HepG2 (cell line): ENCODE measurements around the gene FBXW12. TPM values are rescaled to one million over a fixed set of nuclear protein-coding genes. Genes with fewer than 3 reads are reported as not detected.

Experiments used
- ATF7 ChIP-seq, 2 experiments: fragments of 450-650 bp in 1 of 2; sonication (generic) in 1 of 2; formaldehyde crosslinking in 1 of 2; IDR thresholded peaks; 2 replicates each; pipeline versions ENCODE4 v1.4.0 to v1.6.1; 2016 to 2020; ENCODE audit warnings: antibody characterized with exemption in 1 of 2, mild to moderate bottlenecking in 1 of 2, missing genetic modification reagents in 1 of 2
- CREB1 ChIP-seq, 2 experiments: fragments of 450-650 bp in 1 of 2; IDR thresholded peaks; 2 replicates each; pipeline ENCODE4 v1.6.1; 2016 to 2017; ENCODE audit warnings: control low read depth in 1 of 2, mild to moderate bottlenecking in 1 of 2, missing compliant biosample characterization in 1 of 2, missing genetic modification characterization in 1 of 2
- GABPB1 ChIP-seq: IDR thresholded peaks from 2 replicates; pipeline ENCODE4 v1.6.1; 2016; ENCODE audit warnings: mild to moderate bottlenecking, missing genetic modification reagents, moderate library complexity, missing compliant biosample characterization
- GTF3A ChIP-seq: sonication (generic); formaldehyde crosslinking; conservative IDR thresholded peaks from 2 replicates; pipeline ENCODE4 v1.4.0; 2020; ENCODE audit warnings: mild to moderate bottlenecking, missing genetic modification reagents
- MYC ChIP-seq: sonication (generic); formaldehyde crosslinking; IDR thresholded peaks from 2 replicates; pipeline ENCODE4 v1.9.0; 2021; ENCODE audit warnings: missing genetic modification reagents, borderline replicate concordance
- MYNN ChIP-seq: sonication (generic); formaldehyde crosslinking; IDR thresholded peaks from 2 replicates; pipeline ENCODE4 v1.4.0; 2020; ENCODE audit warnings: mild to moderate bottlenecking, low read depth, missing genetic modification reagents
- PAXIP1 ChIP-seq: sonication (generic); formaldehyde crosslinking; conservative IDR thresholded peaks from 2 replicates; pipeline ENCODE4 v1.4.0; 2020; ENCODE audit warnings: mild to moderate bottlenecking, missing genetic modification reagents, moderate library complexity
- RAD21 ChIP-seq: fragments of 450-650 bp; formaldehyde crosslinking; IDR thresholded peaks from 2 replicates; pipeline ENCODE4 v1.5.0; 2020; ENCODE audit warnings: mild to moderate bottlenecking
- SNRNP70 ChIP-seq: fragments of 200-400 bp; formaldehyde crosslinking; IDR thresholded peaks from 2 replicates; pipeline ENCODE4 v1.6.1; 2017; ENCODE audit warnings: mild to moderate bottlenecking, low read depth, low read length, moderate library complexity
- TGIF2 ChIP-seq: IDR thresholded peaks from 2 replicates; pipeline ENCODE4 v1.6.1; 2016; ENCODE audit warnings: control low read depth, missing compliant biosample characterization
- TRAFD1 ChIP-seq: sonication (generic); formaldehyde crosslinking; IDR thresholded peaks from 2 replicates; pipeline ENCODE4 v1.5.1; 2020; ENCODE audit warnings: missing genetic modification reagents, mild to moderate bottlenecking, borderline replicate concordance
- U2AF2 ChIP-seq: fragments of 200-400 bp; formaldehyde crosslinking; IDR thresholded peaks from 2 replicates; pipeline ENCODE4 v1.6.1; 2017; ENCODE audit warnings: low read depth, mild to moderate bottlenecking, low read length
- ZNF281 ChIP-seq: sonication (generic); formaldehyde crosslinking; IDR thresholded peaks from 2 replicates; pipeline ENCODE4 v1.4.0; 2020; ENCODE audit warnings: missing genetic modification reagents, borderline replicate concordance
- ZNF512 ChIP-seq: sonication (generic); formaldehyde crosslinking; IDR thresholded peaks from 2 replicates; pipeline ENCODE4 v1.4.0; 2020; ENCODE audit warnings: mild to moderate bottlenecking, missing genetic modification reagents
- ZNF567 ChIP-seq: sonication (generic); formaldehyde crosslinking; IDR thresholded peaks from 2 replicates; pipeline ENCODE4 v1.8.1; 2023; ENCODE audit warnings: mild to moderate bottlenecking, missing genetic modification reagents, borderline replicate concordance
- ZNF768 ChIP-seq: sonication (generic); formaldehyde crosslinking; IDR thresholded peaks from 2 replicates; pipeline ENCODE4 v1.4.0; 2020; ENCODE audit warnings: missing genetic modification reagents
- polyA plus RNA-seq, 8 experiments: library from polyadenylated mRNA; depleted of rRNA in 3 of 8; stranded (reverse) in 7 of 8; unstranded in 1 of 8; fragments of >200 nt; fragmentation: Illumina TruSeq in 4 of 8; extraction: Trizol in 4 of 8; gene quantifications; 2 replicates each; pipeline versions ENCODE4 v1.2.1 to v1.2.3, GENCODE V29; 2011 to 2016; ENCODE audit warnings: low read depth in 4 of 8, missing spikeins in 1 of 8, mixed read lengths in 1 of 8; ENCODE audit not compliant: insufficient read depth in 1 of 8
- total RNA-seq, 5 experiments: library from RNA; depleted of rRNA; stranded (reverse); fragments of >200 nt; fragmentation: Illumina TruSeq; extraction: Trizol; gene quantifications; 2 replicates each; pipeline ENCODE4 v1.2.3, GENCODE V29; 2016; ENCODE audit warnings: low read depth in 1 of 5

Gene FBXW12
- total and polyA plus RNA-seq, 2 of the 13 experiments (the other 11 are each of a cell fraction or from before 2014, with no cell fraction given), result not detected

- peak; percentile 100 for TF ChIP-seq PAXIP1 (CRISPR knock-in tag)
- TF ChIP-seq TGIF2, result no peak; the same call in 1 of the 2 replicates
- peak; percentile 84; the same call in 1 of the 2 replicates for TF ChIP-seq TRAFD1 (CRISPR knock-in tag)
- peak; percentile 77 for TF ChIP-seq MYC (CRISPR knock-in tag)
- TF ChIP-seq ZNF281, result peak; percentile 88
- TF ChIP-seq ATF7 (IDR thresholded peaks at IDR 0.05), result peak; percentile 25; the same call in 1 of the 2 replicates
- peak; percentile 88 for TF ChIP-seq ATF7 (CRISPR knock-in tag; IDR thresholded peaks at IDR 0.05)
- no peak for TF ChIP-seq ZNF512 (CRISPR knock-in tag)
- TF ChIP-seq ZNF768 (CRISPR knock-in tag), result no peak
- no peak for TF ChIP-seq RAD21 (CRISPR knock-in tag)
- peak; percentile 60; the same call in 1 of the 2 replicates for TF ChIP-seq MYNN (CRISPR knock-in tag)
- TF ChIP-seq ZNF567, result no peak
- TF ChIP-seq GABPB1 (CRISPR knock-in tag), result peak; percentile 90
- no peak for TF ChIP-seq CREB1 (IDR thresholded peaks at IDR 0.05)
- TF ChIP-seq CREB1 (CRISPR knock-in tag; IDR thresholded peaks at IDR 0.05), result peak; percentile 87
- no peak for TF ChIP-seq SNRNP70
- TF ChIP-seq GTF3A (CRISPR knock-in tag), result 0 out of 2 replicates have a peak, but pooled peaks have one; percentile 41
- no peak for TF ChIP-seq U2AF2
Measured at GRCh38 chr3:48429960-48430707, 58.1 kb downstream of the FBXW12 start, which contains the start of gene PLXNB1 (continued).
